NCI-H1105 treated with DMSO at 0.1 percent for 48 hours (cell line): ENCODE results near the gene CMTM4.
A peak's percentile ranks its signal among the peaks of the same experiment; 100 is the strongest.

Source experiments
- DNase-seq: peaks from one replicate; lab custom pipeline; 2025; lab: John Stamatoyannopoulos, UW

CMTM4 gene

GRCh38 chr16:66696669-66697630 is at the start of gene CMTM4:
CMTM4 (minus strand) TSS chr16:66696743; CDS start chr16:66696525, 218 bp downstream.
- DNase-seq = peak; percentile 56

GRCh38 chr16:66746048-66746447 is 49.5 kb upstream of the CMTM4 start:
- no peak for DNase-seq

GRCh38 chr16:66741950-66742808 is 45.6 kb upstream of the CMTM4 start:
- DNase-seq = no peak

- DNase-seq = no peak
Measured at GRCh38 chr16:66741169-66741900, 44.8 kb upstream of the CMTM4 start.

GRCh38 chr16:66740533-66740932 is 44.0 kb upstream of the CMTM4 start:
- no peak for DNase-seq

- DNase-seq = peak; percentile 10
Measured at GRCh38 chr16:66740010-66740409, 43.5 kb upstream of the CMTM4 start.

GRCh38 chr16:66735891-66736290 is 39.3 kb upstream of the CMTM4 start:
- DNase-seq = no peak

- no peak for DNase-seq
Measured at GRCh38 chr16:66731101-66731500, 34.6 kb upstream of the CMTM4 start.

- peak; percentile 33 for DNase-seq
Measured at GRCh38 chr16:66728804-66729203, 32.3 kb upstream of the CMTM4 start.

GRCh38 chr16:66728117-66728787 is 31.7 kb upstream of the CMTM4 start:
- peak; percentile 60 for DNase-seq

- no peak for DNase-seq
Measured at GRCh38 chr16:66720766-66721165, 24.2 kb upstream of the CMTM4 start.

GRCh38 chr16:66719246-66719645 is 22.7 kb upstream of the CMTM4 start:
- no peak for DNase-seq

- no peak for DNase-seq
Measured at GRCh38 chr16:66717776-66718175, 21.2 kb upstream of the CMTM4 start.

- no peak for DNase-seq
Measured at GRCh38 chr16:66717112-66717675, 20.7 kb upstream of the CMTM4 start.

- peak; percentile 26 for DNase-seq
Measured at GRCh38 chr16:66714654-66715307, 18.2 kb upstream of the CMTM4 start.

- DNase-seq = no peak
Measured at GRCh38 chr16:66714062-66714461, 17.5 kb upstream of the CMTM4 start.

GRCh38 chr16:66713076-66713475 is 16.5 kb upstream of the CMTM4 start:
- DNase-seq = no peak

GRCh38 chr16:66712512-66712911 is 16.0 kb upstream of the CMTM4 start:
- no peak for DNase-seq

- no peak for DNase-seq
Measured at GRCh38 chr16:66711581-66711980, 15.0 kb upstream of the CMTM4 start.

GRCh38 chr16:66706506-66706880 is 9.9 kb upstream of the CMTM4 start:
- DNase-seq = no peak
